GM23248 (cell line): ENCODE results near the gene ZNF750. TPM values are rescaled to one million over a fixed set of nuclear protein-coding genes. Genes with fewer than 3 reads are reported as not detected.

Source experiments
- DNase-seq: peaks from one replicate; pipeline ENCODE4 v3.0.0-alpha.2; 2015
- H2AFZ ChIP-seq: fragments of 200-600 bp; sonication (generic); 2 replicates; pipeline ENCODE4 v1.6.1; 2016; ENCODE audit warnings: antibody characterized with exemption
- H3F3A ChIP-seq: fragments of 200-600 bp; sonication (generic); 2 replicates; pipeline ENCODE4 v1.6.1; 2016; ENCODE audit warnings: mild to moderate bottlenecking, antibody characterized with exemption, mixed run types; ENCODE audit not compliant: insufficient read depth
- H3K27ac ChIP-seq: fragments of 200-600 bp; sonication (generic); 2 replicates; pipeline ENCODE4 v1.5.1; 2016; ENCODE audit warnings: mild to moderate bottlenecking
- H3K27me3 ChIP-seq: fragments of 200-600 bp; sonication (generic); replicated peaks from 2 replicates; pipeline ENCODE4 v1.6.1; 2016; ENCODE audit warnings: mild to moderate bottlenecking; ENCODE audit not compliant: insufficient read depth
- H3K36me3 ChIP-seq: fragments of 200-600 bp; sonication (generic); 2 replicates; pipeline ENCODE4 v1.6.1; 2016; ENCODE audit warnings: low read depth, mild to moderate bottlenecking
- H3K4me1 ChIP-seq: fragments of 200-600 bp; sonication (generic); 2 replicates; pipeline ENCODE4 v1.6.1; 2016; ENCODE audit warnings: mild to moderate bottlenecking; ENCODE audit not compliant: insufficient read depth
- H3K4me2 ChIP-seq: fragments of 200-600 bp; sonication (generic); one replicate; pipeline ENCODE4 v1.6.1; 2016; ENCODE audit warnings: mild to moderate bottlenecking; ENCODE audit not compliant: unreplicated experiment
- H3K4me3 ChIP-seq: fragments of 200-600 bp; sonication (generic); 2 replicates; pipeline ENCODE4 v1.5.1; 2016; ENCODE audit warnings: mild to moderate bottlenecking
- H3K79me2 ChIP-seq: fragments of 200-600 bp; sonication (generic); 2 replicates; pipeline ENCODE4 v1.6.1; 2016; ENCODE audit warnings: mild to moderate bottlenecking; ENCODE audit not compliant: insufficient read depth
- H3K9ac ChIP-seq: fragments of 200-600 bp; sonication (generic); 2 replicates; pipeline ENCODE4 v1.6.1; 2016; ENCODE audit warnings: mild to moderate bottlenecking
- H3K9me2 ChIP-seq: fragments of 200-600 bp; sonication (generic); 2 replicates; pipeline ENCODE4 v1.6.1; 2016; ENCODE audit warnings: mixed run types, mild to moderate bottlenecking, moderate library complexity; ENCODE audit not compliant: insufficient read depth
- H3K9me3 ChIP-seq: fragments of 200-600 bp; sonication (generic); one replicate; pipeline ENCODE4 v1.6.1; 2017; ENCODE audit warnings: low read depth
- H4K20me1 ChIP-seq: fragments of 200-600 bp; sonication (generic); 2 replicates; pipeline ENCODE4 v1.6.0; 2016; ENCODE audit not compliant: insufficient read depth
- EZH2 ChIP-seq: fragments of 200-600 bp; sonication (generic); IDR thresholded peaks from 2 replicates; pipeline ENCODE4 v1.6.1; 2018; ENCODE audit warnings: antibody characterized with exemption, mild to moderate bottlenecking; ENCODE audit not compliant: insufficient read depth, poor library complexity, severe bottlenecking
- EZH2phosphoT487 ChIP-seq: fragments of 200-600 bp; sonication (generic); IDR thresholded peaks from 2 replicates; pipeline ENCODE4 v1.6.1; 2018; ENCODE audit warnings: antibody characterized with exemption, moderate library complexity, mild to moderate bottlenecking, low read depth; ENCODE audit not compliant: insufficient read depth
- WGBS, 2 experiments: methylation state at CpG; one replicate each; pipeline ENCODE4 v1.1.6; 2015 to 2017; ENCODE audit warnings: low lambda C conversion rate in 2 of 2, low coverage in 1 of 2; ENCODE audit errors: missing lambda C conversion rate in 2 of 2; 5-methylcytosine and 5-hydroxymethylcytosine counted together
- in situ Hi-C: fragments of 300-500 bp; cut with MboI; formaldehyde crosslinking; loops from 2 replicates; pipeline ENCODE4 v1.15.0; 2020
- polyA plus RNA-seq: library from polyadenylated mRNA; unstranded; fragments of >200 nt; fragmentation: Nextera tagmentation; extraction: Ambion mirVana; gene quantifications from 2 replicates; pipeline ENCODE4 v1.2.1, GENCODE V29; 2016
- total RNA-seq: library from RNA; depleted of rRNA; stranded (reverse); fragments of >200 nt; shearing (Covaris generic); gene quantifications from 2 replicates; pipeline ENCODE4 v1.2.3, GENCODE V29; 2014; rRNA removed

The ZNF750 gene
- total RNA-seq = not detected in 2 replicates
- 0.11 TPM in 1 of 2 replicates, not detected in the other for polyA plus RNA-seq

- Histone ChIP-seq H4K20me1 (no peaks in the 10 kb centered on the region), H3K4me2 (no peak within 1 kb of the TSS), H3K9me3 (no peaks in the 10 kb centered on the region), H3F3A (no peaks in the 10 kb centered on the region), H3K4me1 (no peaks in the 10 kb centered on the region), H3K79me2 (no peaks in the 10 kb centered on the region), H3K9me2 (no peaks in the 10 kb centered on the region), H3K9ac (no peak within 1 kb of the TSS), H3K4me3 (no peak within 1 kb of the TSS), H2AFZ (no peak within 1 kb of the TSS), H3K27ac (no peak within 1 kb of the TSS), H3K36me3 (0 out of 2 replicates have a peak, but pooled peaks cover 3% of the 10 kb centered on the region), H3K27me3 (no peaks in the 10 kb centered on the region)
- DNase-seq = no peak
- in situ Hi-C loops = no loop called here
- TF ChIP-seq EZH2phosphoT487 (no peak), EZH2 (no peak)
- whole genome bisulfite sequencing, 2 experiments = 94 to 96% methylated on average over 25 of the region's 25 CpGs
Observed at GRCh38 chr17:82839617-82840292, at the start of gene ZNF750. Gene ZNF750 (minus strand): TSS chr17:82840022. CDS start chr17:82832454, 7,568 bp downstream.

- in situ Hi-C loops = no loop called here
- no peaks in the 10 kb centered on the region for H3K9me2 ChIP-seq
- no peaks in the 10 kb centered on the region for H3K36me3 ChIP-seq
- H3K27ac ChIP-seq = no peak overlapping the region
- H3K4me1 ChIP-seq = peaks cover 12% of the 10 kb centered on the region
- no peak overlapping the region for H3K4me2 ChIP-seq
- no peak overlapping the region for H2AFZ ChIP-seq
- TF ChIP-seq EZH2 (no peak), EZH2phosphoT487 (no peak)
- DNase-seq = no peak
- no peaks in the 10 kb centered on the region for H3K27me3 ChIP-seq
- H4K20me1 ChIP-seq = no peaks in the 10 kb centered on the region
- no peak overlapping the region for H3K9ac ChIP-seq
- no peaks in the 10 kb centered on the region; the same call in 1 of the 2 replicates for H3K79me2 ChIP-seq
- 88 to 90% methylated on average over 28 to 29 of the region's 30 CpGs for WGBS, 2 experiments
- H3K4me3 ChIP-seq = no peak overlapping the region
- H3F3A ChIP-seq = 0 out of 2 replicates have a peak, but pooled peaks cover 4% of the 10 kb centered on the region
- no peaks in the 10 kb centered on the region for H3K9me3 ChIP-seq
Observed at GRCh38 chr17:82888583-82889495, 49.0 kb upstream of the ZNF750 start.

DNA sequence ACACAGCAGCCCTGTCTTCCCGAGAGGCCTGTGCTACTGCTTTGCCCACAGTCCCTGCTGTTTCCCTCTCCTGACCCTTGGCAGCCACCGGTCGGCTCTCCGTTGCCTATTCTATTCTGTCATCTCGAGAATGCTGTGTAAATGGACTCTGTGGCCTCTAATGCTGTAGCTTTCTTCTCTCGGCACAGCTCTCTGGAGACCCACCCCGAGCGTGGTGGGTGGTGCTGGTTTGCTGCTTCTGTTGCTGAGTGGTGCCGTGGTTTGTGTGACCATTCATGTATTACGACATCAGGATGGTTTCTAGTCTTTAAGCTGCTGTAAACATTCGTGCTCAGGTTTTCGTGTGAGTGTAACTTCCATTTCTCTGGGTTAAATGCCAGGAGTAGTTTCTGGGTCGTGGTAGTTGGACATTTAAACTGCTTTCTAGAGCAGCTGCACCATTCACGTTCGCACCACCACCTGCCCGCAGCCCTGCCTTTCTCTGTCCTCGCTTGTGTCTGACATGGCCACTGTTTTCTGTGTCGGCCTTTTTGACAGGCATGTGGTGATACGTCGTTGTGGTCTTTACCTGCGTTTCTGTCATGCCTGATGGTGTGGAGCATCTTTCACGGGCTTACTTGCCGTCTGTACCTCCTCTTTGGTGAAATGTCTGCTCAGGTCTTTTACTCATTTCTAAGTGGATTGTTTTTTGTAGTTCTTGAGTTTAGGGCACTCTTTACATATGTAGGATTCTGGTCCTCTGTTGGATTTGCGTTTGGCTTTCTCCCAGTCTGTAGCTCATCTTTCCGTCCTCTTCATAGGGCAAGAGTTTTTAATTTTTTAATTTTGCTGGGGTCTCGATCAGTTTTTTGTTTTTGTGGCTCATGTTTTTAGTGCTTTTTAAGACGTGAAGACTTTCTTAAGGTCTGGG is 47.7 kb upstream of the ZNF750 start:
- Histone ChIP-seq H3K79me2 (no peaks in the 10 kb centered on the region; the same call in 1 of the 2 replicates), H2AFZ (no peak overlapping the region), H3K9ac (no peak overlapping the region), H4K20me1 (no peaks in the 10 kb centered on the region), H3K36me3 (no peaks in the 10 kb centered on the region), H3K4me2 (no peak overlapping the region), H3K4me3 (no peak overlapping the region), H3F3A (0 out of 2 replicates have a peak, but pooled peaks cover 4% of the 10 kb centered on the region), H3K27me3 (no peaks in the 10 kb centered on the region), H3K9me3 (no peaks in the 10 kb centered on the region), H3K9me2 (no peaks in the 10 kb centered on the region), H3K4me1 (peaks cover 12% of the 10 kb centered on the region), H3K27ac (no peak overlapping the region)
- no peak for DNase-seq
- TF ChIP-seq EZH2phosphoT487 (no peak), EZH2 (no peak)
- in situ Hi-C loops = no loop called here
- WGBS, 2 experiments = 94 to 95% methylated on average over 27 of the region's 27 CpGs
